Neural cell (in vitro differentiated cells): ENCODE data around the gene RRAS2. TPM values are rescaled to one million over a fixed set of nuclear protein-coding genes. Genes with fewer than 3 reads are reported as not detected.

Source experiments
- H2AFZ ChIP-seq: fragments of 200-600, 300-800 bp; sonication (generic), shearing (Covaris generic); 2 replicates; pipeline ENCODE4 v1.6.0; 2014; ENCODE audit warnings: low read depth, mild to moderate bottlenecking, antibody characterized with exemption, low read length, moderate library complexity
- H3F3A ChIP-seq: fragments of 200-600 bp; shearing (Covaris generic); 2 replicates; pipeline ENCODE4 v1.6.1; 2016; ENCODE audit warnings: mild to moderate bottlenecking, moderate library complexity, mixed read lengths, antibody characterized with exemption, low read length; ENCODE audit not compliant: insufficient read depth, poor library complexity, severe bottlenecking
- H3K27ac ChIP-seq: fragments of 200-600, 300-800 bp; sonication (generic), shearing (Covaris generic); 2 replicates; pipeline ENCODE4 v1.5.1; 2014; ENCODE audit warnings: mild to moderate bottlenecking, low read length, moderate library complexity
- H3K27me3 ChIP-seq: fragments of 300-800, 200-600 bp; sonication (generic), shearing (Covaris generic); 2 replicates; pipeline ENCODE4 v1.6.0; 2014; ENCODE audit warnings: mild to moderate bottlenecking, low read depth, low read length, moderate library complexity; ENCODE audit not compliant: insufficient read depth
- H3K36me3 ChIP-seq: fragments of 300-800, 200-600 bp; sonication (generic), shearing (Covaris generic); 2 replicates; pipeline ENCODE4 v1.5.1; 2014; ENCODE audit warnings: mild to moderate bottlenecking, antibody characterized with exemption, low read length, moderate library complexity; ENCODE audit not compliant: insufficient read depth
- H3K4me2 ChIP-seq: fragments of 300-800, 200-600 bp; sonication (generic), shearing (Covaris generic); 2 replicates; pipeline ENCODE4 v1.6.0; 2014; ENCODE audit warnings: mild to moderate bottlenecking, low read length
- H3K4me3 ChIP-seq: fragments of 300-800, 200-600 bp; sonication (generic), shearing (Covaris generic); 2 replicates; pipeline ENCODE4 v1.5.1; 2014; ENCODE audit warnings: mild to moderate bottlenecking, low read length, moderate library complexity
- H3K79me2 ChIP-seq: fragments of 200-600 bp; shearing (Covaris generic); replicated peaks from 2 replicates; pipeline ENCODE4 v1.6.0; 2014; ENCODE audit warnings: mild to moderate bottlenecking, low read length, moderate library complexity; ENCODE audit not compliant: insufficient read depth
- H3K9ac ChIP-seq: fragments of 300-800, 200-600 bp; sonication (generic), shearing (Covaris generic); 2 replicates; pipeline ENCODE4 v1.6.1; 2016; ENCODE audit warnings: mild to moderate bottlenecking, low read length, mixed read lengths
- H3K9me2 ChIP-seq: fragments of 200-600 bp; shearing (Covaris generic); 2 replicates; pipeline ENCODE4 v1.6.1; 2016; ENCODE audit warnings: mild to moderate bottlenecking, low read length, mixed read lengths; ENCODE audit not compliant: insufficient read depth
- H3K9me3 ChIP-seq: fragments of 200-600, 300-800 bp; sonication (generic), shearing (Covaris generic); 2 replicates; pipeline ENCODE4 v1.6.1; 2016; ENCODE audit warnings: mild to moderate bottlenecking, mixed run types, low read length, moderate library complexity, mixed read lengths
- H4K20me1 ChIP-seq: fragments of 200-600 bp; shearing (Covaris generic); 2 replicates; pipeline ENCODE4 v1.6.1; 2016; ENCODE audit warnings: mild to moderate bottlenecking, mixed run types; ENCODE audit not compliant: insufficient read depth
- EP300 ChIP-seq: fragments of 450-650 bp; conservative IDR thresholded peaks from 2 replicates; pipeline ENCODE4 v1.6.1; 2014; ENCODE audit warnings: antibody characterized with exemption, mild to moderate bottlenecking, moderate library complexity; ENCODE audit not compliant: poor library complexity, severe bottlenecking
- EZH2 ChIP-seq: fragments of 200-600, 300-800 bp; shearing (Covaris generic), sonication (generic); IDR thresholded peaks from 2 replicates; pipeline ENCODE4 v1.6.1; 2014; ENCODE audit warnings: antibody characterized with exemption, low read length, borderline replicate concordance, mild to moderate bottlenecking; ENCODE audit not compliant: insufficient read depth, poor library complexity, severe bottlenecking
- MXI1 ChIP-seq: fragments of 450-650 bp; conservative IDR thresholded peaks from 2 replicates; pipeline ENCODE4 v1.6.1; 2014; ENCODE audit warnings: antibody characterized with exemption, mild to moderate bottlenecking; ENCODE audit not compliant: poor library complexity, severe bottlenecking
- POLR2AphosphoS5 ChIP-seq: IDR thresholded peaks from 2 replicates; pipeline ENCODE4 v1.6.1; 2012
- RAD21 ChIP-seq: fragments of 450-650 bp; conservative IDR thresholded peaks from 2 replicates; pipeline ENCODE4 v1.6.1; 2014; ENCODE audit warnings: antibody characterized with exemption, mild to moderate bottlenecking, moderate library complexity
- REST ChIP-seq: IDR thresholded peaks from 2 replicates; pipeline ENCODE4 v1.6.1; 2012; ENCODE audit warnings: borderline replicate concordance
- SMC3 ChIP-seq: fragments of 450-650 bp; conservative IDR thresholded peaks from 2 replicates; pipeline ENCODE4 v1.6.1; 2014; ENCODE audit warnings: antibody characterized with exemption, mild to moderate bottlenecking, moderate library complexity; ENCODE audit not compliant: poor library complexity
- polyA plus RNA-seq: library from polyadenylated mRNA; depleted of rRNA; stranded (reverse); fragments of >200 nt; gene quantifications from 2 replicates; pipeline ENCODE4 v1.2.3, GENCODE V29; 2014

The RRAS2 gene
- polyA plus RNA-seq, 1 donor from 2014 or later, result 47.3 TPM

GRCh38 chr11:14331476-14332136, 27.4 kb downstream of the RRAS2 start:
- TF ChIP-seq RAD21 (no peak), REST (no peak), SMC3 (no peak), POLR2AphosphoS5 (no peak)
- Histone ChIP-seq H3K27ac (no peak overlapping the region), H3K4me2 (no peak overlapping the region), H3K79me2 (peaks cover 30% of the 10 kb centered on the region), H4K20me1 (no peaks in the 10 kb centered on the region), H3K9ac (no peak overlapping the region), H3K9me3 (no peaks in the 10 kb centered on the region), H3K27me3 (no peaks in the 10 kb centered on the region), H2AFZ (no peak overlapping the region), H3K36me3 (no peaks in the 10 kb centered on the region), H3K9me2 (no peaks in the 10 kb centered on the region), H3K4me3 (no peak overlapping the region), H3F3A (no peaks in the 10 kb centered on the region)

- Histone ChIP-seq H3K27me3 (no peaks in the 10 kb centered on the region), H3K79me2 (peaks cover 30% of the 10 kb centered on the region), H2AFZ (no peak overlapping the region), H3K36me3 (no peaks in the 10 kb centered on the region), H3K27ac (no peak overlapping the region), H3K9me2 (no peaks in the 10 kb centered on the region), H3K9me3 (no peaks in the 10 kb centered on the region), H4K20me1 (no peaks in the 10 kb centered on the region), H3F3A (no peaks in the 10 kb centered on the region), H3K4me3 (no peak overlapping the region), H3K9ac (no peak overlapping the region), H3K4me2 (no peak overlapping the region)
- TF ChIP-seq MXI1, result no peak
- no peak for TF ChIP-seq RAD21
- TF ChIP-seq EP300, result no peak
- TF ChIP-seq SMC3, result no peak
- TF ChIP-seq EZH2, result no peak
- TF ChIP-seq REST, result no peak
These were observed 28.1 kb downstream of the RRAS2 start for GRCh38 chr11:14330881-14331280.
